H1 (cell line): Measurements from ENCODE around the gene C3orf20. TPM values are rescaled to one million over a fixed set of nuclear protein-coding genes. Genes with fewer than 3 reads are reported as not detected.

Experiments
- CTCF ChIA-PET: fragments of 300-600 bp; sonication (Branson Sonifier 250); formaldehyde crosslinking; loops from one replicate; lab custom pipeline; 2021; ENCODE audit not compliant: partially characterized antibody; lab: Charles Lee
- POLR2A ChIA-PET: fragments of 300-600 bp; sonication (Branson Sonifier 250); formaldehyde crosslinking; loops from one replicate; lab custom pipeline; 2021; ENCODE audit warnings: inconsistent platforms; ENCODE audit not compliant: partially characterized antibody; lab: Charles Lee
- DNase-seq, 2 experiments: peaks; one replicate each; pipeline versions ENCODE4 v3.0.0 to v3.0.0-alpha.2; 2010 to 2022; ENCODE audit warnings: low spot score in 2 of 2, low read depth in 1 of 2, mixed read lengths in 1 of 2
- FAIRE-seq: peaks from 2 replicates; lab custom pipeline; 2011; peaks lifted over from hg19 to GRCh38; lab: Jason Lieb, UNC
- H2AFZ ChIP-seq: 2 replicates; pipeline ENCODE4 v1.8.1; 2012; ENCODE audit warnings: low read length, inconsistent platforms
- H2AK5ac ChIP-seq: 2 replicates; pipeline ENCODE4 v1.6.1; 2013; ENCODE audit warnings: low read depth, low read length
- H2BK120ac ChIP-seq: replicated peaks from 2 replicates; pipeline ENCODE3; 2013; ENCODE audit warnings: low read depth, low read length, inconsistent platforms
- H2BK12ac ChIP-seq: 2 replicates; pipeline ENCODE4 v1.6.1; 2013; ENCODE audit warnings: low read depth, low read length
- H2BK15ac ChIP-seq: 2 replicates; pipeline ENCODE4 v1.6.1; 2013; ENCODE audit warnings: low read length
- H2BK20ac ChIP-seq: 2 replicates; pipeline ENCODE4 v1.6.1; 2013; ENCODE audit warnings: low read length
- H2BK5ac ChIP-seq: 2 replicates; pipeline ENCODE4 v1.6.1; 2013; ENCODE audit warnings: low read depth, low read length
- H3K14ac ChIP-seq: 2 replicates; pipeline ENCODE4 v1.6.1; 2013; ENCODE audit warnings: inconsistent platforms; ENCODE audit not compliant: insufficient read length
- H3K18ac ChIP-seq: 2 replicates; pipeline ENCODE4 v1.6.1; 2013; ENCODE audit warnings: low read length; ENCODE audit errors: extremely low read depth
- H3K23ac ChIP-seq: 2 replicates; pipeline ENCODE4 v1.6.1; 2013; ENCODE audit warnings: inconsistent platforms; ENCODE audit not compliant: insufficient read length
- H3K23me2 ChIP-seq: 2 replicates; pipeline ENCODE4 v1.6.1; 2013; ENCODE audit warnings: low read depth, low read length
- H3K27ac ChIP-seq: 2 replicates; pipeline ENCODE4 v1.6.1; 2011; ENCODE audit warnings: low read depth, low read length, inconsistent platforms
- H3K27me3 ChIP-seq, 4 experiments: replicated peaks in 1 of 4; 1 replicate in 1 of 4; 2 replicates in 3 of 4; pipeline versions ENCODE4 v1.6.1 to v1.8.1; 2011 to 2013; ENCODE audit warnings: low read length in 3 of 4, mild to moderate bottlenecking in 3 of 4, inconsistent platforms in 2 of 4, mixed read lengths in 2 of 4, moderate library complexity in 1 of 4; ENCODE audit not compliant: control insufficient read depth in 3 of 4, insufficient read depth in 3 of 4; ENCODE audit errors: extremely low read depth in 1 of 4
- H3K36me3 ChIP-seq, 4 experiments: 2 replicates each; pipeline versions ENCODE4 v1.6.1 to v1.8.1; 2011 to 2013; ENCODE audit warnings: mild to moderate bottlenecking in 4 of 4, low read length in 3 of 4, moderate library complexity in 2 of 4, control low read depth in 1 of 4, inconsistent platforms in 1 of 4; ENCODE audit not compliant: insufficient read depth in 4 of 4, control insufficient read depth in 2 of 4
- H3K4ac ChIP-seq: replicated peaks from 2 replicates; pipeline ENCODE3; 2013; ENCODE audit warnings: low read length, low read depth, mixed read lengths, inconsistent platforms; ENCODE audit not compliant: insufficient read length
- H3K4me1 ChIP-seq, 4 experiments: replicated peaks in 1 of 4; 1 replicate in 1 of 4; 2 replicates in 3 of 4; pipeline versions ENCODE4 v1.6.1 to v1.8.1; 2011 to 2013; ENCODE audit warnings: low read length in 3 of 4, inconsistent platforms in 2 of 4, mixed read lengths in 1 of 4; ENCODE audit not compliant: insufficient read depth in 4 of 4, control insufficient read depth in 3 of 4
- H3K4me2 ChIP-seq, 2 experiments: 2 replicates each; pipeline versions ENCODE4 v1.6.1 to v1.8.1; 2011 to 2013; ENCODE audit warnings: low read depth in 2 of 2, low read length in 2 of 2, control low read depth in 1 of 2, inconsistent platforms in 1 of 2, mild to moderate bottlenecking in 1 of 2; ENCODE audit not compliant: insufficient read depth in 1 of 2
- H3K4me3 ChIP-seq, 4 experiments: fragments of 200-600, 300-600 bp in 1 of 4; sonication (generic), shearing (Covaris generic), sonication (Bioruptor Twin) in 1 of 4; 2 replicates each; pipeline versions ENCODE4 v1.5.1 to v1.8.1; 2011 to 2016; ENCODE audit warnings: low read length in 4 of 4, low read depth in 3 of 4, control low read depth in 2 of 4, inconsistent platforms in 2 of 4, mild to moderate bottlenecking in 2 of 4, mixed read lengths in 1 of 4, moderate library complexity in 1 of 4; ENCODE audit not compliant: insufficient read depth in 2 of 4; ENCODE audit errors: extremely low read depth in 1 of 4
- H3K56ac ChIP-seq: replicated peaks from 2 replicates; pipeline ENCODE3; 2013; ENCODE audit warnings: low read depth, mild to moderate bottlenecking, mixed read lengths, low read length, inconsistent platforms; ENCODE audit not compliant: insufficient read length
- H3K79me1 ChIP-seq: 2 replicates; pipeline ENCODE4 v1.6.1; 2013; ENCODE audit warnings: low read depth, low read length, control low read depth
- H3K79me2 ChIP-seq, 2 experiments: 2 replicates each; pipeline versions ENCODE4 v1.6.1 to v1.8.1; 2012 to 2013; ENCODE audit warnings: low read length in 2 of 2, mild to moderate bottlenecking in 2 of 2, inconsistent platforms in 1 of 2; ENCODE audit not compliant: insufficient read depth in 2 of 2, control insufficient read depth in 1 of 2
- H3K9ac ChIP-seq, 4 experiments: replicated peaks in 1 of 4; 1 replicate in 1 of 4; 2 replicates in 3 of 4; pipeline versions ENCODE4 v1.6.1 to v1.8.1; 2011 to 2013; ENCODE audit warnings: low read depth in 3 of 4, low read length in 3 of 4, control low read depth in 2 of 4, mild to moderate bottlenecking in 2 of 4, moderate library complexity in 2 of 4, inconsistent platforms in 1 of 4; ENCODE audit errors: extremely low read depth in 1 of 4
- H3K9me3 ChIP-seq, 2 experiments: 2 replicates each; pipeline versions ENCODE4 v1.6.1 to v1.8.1; 2012 to 2013; ENCODE audit warnings: mild to moderate bottlenecking in 2 of 2, moderate library complexity in 2 of 2, control low read depth in 1 of 2, inconsistent platforms in 1 of 2, low read depth in 1 of 2, low read length in 1 of 2, mixed read lengths in 1 of 2; ENCODE audit not compliant: insufficient read depth in 2 of 2
- H4K20me1 ChIP-seq, 2 experiments: replicated peaks in 1 of 2; 2 replicates each; pipeline versions ENCODE3 to v1.8.1; 2011 to 2013; ENCODE audit warnings: inconsistent platforms in 2 of 2, low read length in 2 of 2, mild to moderate bottlenecking in 1 of 2; ENCODE audit not compliant: insufficient read depth in 2 of 2, control insufficient read depth in 1 of 2
- H4K5ac ChIP-seq: 2 replicates; pipeline ENCODE4 v1.6.1; 2013; ENCODE audit warnings: low read length, low read depth, mixed read lengths, inconsistent platforms; ENCODE audit not compliant: insufficient read length
- H4K8ac ChIP-seq: 2 replicates; pipeline ENCODE4 v1.8.0; 2013; ENCODE audit warnings: mild to moderate bottlenecking, moderate library complexity, low read length, inconsistent platforms; ENCODE audit not compliant: insufficient read depth; ENCODE audit errors: extremely low read depth
- H4K91ac ChIP-seq: replicated peaks from 2 replicates; pipeline ENCODE3; 2013; ENCODE audit warnings: low read length, mixed read lengths, inconsistent platforms; ENCODE audit not compliant: insufficient read length
- ATF2 ChIP-seq: IDR thresholded peaks from 2 replicates; pipeline ENCODE4 v1.6.1; 2012; ENCODE audit warnings: low read length, inconsistent platforms
- EGR1 ChIP-seq: IDR thresholded peaks from 2 replicates; pipeline ENCODE4 v1.6.1; 2011; ENCODE audit warnings: low read depth, low read length, borderline replicate concordance
- POLR2AphosphoS5 ChIP-seq: IDR thresholded peaks from 2 replicates; pipeline ENCODE4 v1.6.1; 2011; ENCODE audit warnings: low read depth, low read length
- RAD21 ChIP-seq, 2 experiments: IDR thresholded peaks in 1 of 2; conservative IDR thresholded peaks in 1 of 2; 2 replicates each; pipeline ENCODE4 v1.6.1; 2011; ENCODE audit warnings: low read depth in 2 of 2, low read length in 2 of 2, improper control_type of control experiment in 1 of 2, inconsistent platforms in 1 of 2, mild to moderate bottlenecking in 1 of 2, moderate library complexity in 1 of 2
- RBBP5 ChIP-seq: IDR thresholded peaks from 2 replicates; pipeline ENCODE4 v1.7.1; 2012; ENCODE audit warnings: low read depth, mild to moderate bottlenecking, inconsistent platforms, low read length, moderate library complexity, borderline replicate concordance
- SUZ12 ChIP-seq: fragments of 200-600 bp; sonication (generic); IDR thresholded peaks from 2 replicates; pipeline ENCODE4 v1.6.1; 2012; ENCODE audit warnings: mild to moderate bottlenecking, inconsistent platforms, low read length, moderate library complexity, mixed read lengths
- TCF12 ChIP-seq: IDR thresholded peaks from 2 replicates; pipeline ENCODE4 v1.6.1; 2011; ENCODE audit warnings: low read depth, mild to moderate bottlenecking, low read length
- USF2 ChIP-seq: IDR thresholded peaks from 2 replicates; pipeline ENCODE4 v1.6.1; 2011; ENCODE audit warnings: low read length, improper control_type of control experiment
- WGBS, 2 experiments: shearing (Covaris generic) in 1 of 2; methylation state at CpG; one replicate each; pipeline versions ENCODE4 v1.1.6 to v1.1.7; 2013 to 2015; ENCODE audit warnings: low lambda C conversion rate in 2 of 2, mixed read lengths in 2 of 2, inconsistent platforms in 1 of 2, low coverage in 1 of 2, missing lambda C conversion rate in 1 of 2; ENCODE audit not compliant: insufficient replicate concordance in 2 of 2, insufficient coverage in 1 of 2, insufficient read length in 1 of 2; ENCODE audit errors: extremely low coverage in 1 of 2, missing lambda C conversion rate in 1 of 2; 5-methylcytosine and 5-hydroxymethylcytosine counted together
- polyA plus RNA-seq, 7 experiments: library from polyadenylated mRNA; depleted of rRNA in 3 of 7; stranded (reverse) in 5 of 7; unstranded in 2 of 7; fragments of >200 nt in 5 of 7; fragments of 200-250 nt in 2 of 7; gene quantifications; 1 replicate in 5 of 7; 2 replicates in 1 of 7; 4 replicates in 1 of 7; pipeline versions ENCODE4 v1.2.1 to v1.2.3, GENCODE V29; 2011 to 2013; ENCODE audit warnings: missing spikeins in 2 of 7, mixed read lengths in 2 of 7
- total RNA-seq: library from RNA; stranded (reverse); fragmentation: NEBNext Ultra II Directional; extraction: Animal tissue kit (Norgen Biotek cat#: 25700); gene quantifications from 2 replicates; pipeline ENCODE4 v1.2.1, GENCODE V29; 2021

The C3orf20 gene
- total and polyA plus RNA-seq, 2 of the 8 experiments (the other 6 are each of a cell fraction or from before 2014, with no cell fraction given): not detected

GRCh38 chr3:14768182-14768790 lies 93.3 kb downstream of the C3orf20 start:
- H2BK15ac ChIP-seq: no peak overlapping the region
- H3K14ac ChIP-seq: no peak overlapping the region
- H4K5ac ChIP-seq: no peak overlapping the region
- H3K27ac ChIP-seq: no peak overlapping the region
- CTCF ChIA-PET: interaction anchor here (0.7 to 2.3 kb wide), 7 partner anchors 7 to 219 kb away, joined by 3 to 8 read pairs (median 4); no protein-coding TSS in a partner anchor
- no peak overlapping the region for H3K9ac ChIP-seq
- no peaks in the 10 kb centered on the region for H3K79me2 ChIP-seq
- no peak overlapping the region for H2AK5ac ChIP-seq
- no peak overlapping the region for H3K4me3 ChIP-seq
- no peak overlapping the region for H3K4ac ChIP-seq
- no peak overlapping the region for H2BK20ac ChIP-seq
- no peaks in the 10 kb centered on the region for H4K20me1 ChIP-seq
- H3K23me2 ChIP-seq: no peaks in the 10 kb centered on the region
- no peak overlapping the region for H2BK5ac ChIP-seq
- H3K23ac ChIP-seq: no peak overlapping the region
- no peaks in the 10 kb centered on the region for H3K27me3 ChIP-seq
- H2AFZ ChIP-seq: no peak overlapping the region
- no peak overlapping the region for H2BK120ac ChIP-seq
- H3K18ac ChIP-seq: no peak overlapping the region
- H2BK12ac ChIP-seq: no peak overlapping the region
- no peak overlapping the region for H3K4me2 ChIP-seq
- H4K8ac ChIP-seq: no peak overlapping the region
- peaks cover 0 to 7% (median 5%) of the 10 kb centered on the region in 4 experiments; a peak in 5 of 7 replicates for H3K4me1 ChIP-seq
- H3K9me3 ChIP-seq: no peaks in the 10 kb centered on the region
- DNase-seq (peak in 1 of 2 experiments; percentile 40), FAIRE-seq (no peak)
- POLR2A ChIA-PET: no interaction called here
- no peak overlapping the region for H3K56ac ChIP-seq
- H4K91ac ChIP-seq: no peak overlapping the region
- no peaks in the 10 kb centered on the region for H3K79me1 ChIP-seq
- WGBS, 2 experiments: 87% methylated on average over 8 of the region's 11 CpGs; no CpG with 5 or more reads in 1 of the 2 experiments
- no peaks in the 10 kb centered on the region for H3K36me3 ChIP-seq
- TF ChIP-seq POLR2AphosphoS5 (no peak), EGR1 (no peak), ATF2 (no peak), TCF12 (no peak), RAD21 (IDR thresholded peaks at IDR 0.05 in 1 of 2, conservative IDR thresholded peaks at IDR 0.05 in 1 of 2; ENCODE audit: low read depth in 2 of 2, low read length in 2 of 2) (no peak), RBBP5 (no peak), SUZ12 (no peak), USF2 (no peak)
